GM12892 (cell line): ENCODE data around the gene FAM25A.

ENCODE experiments used
- POLR2A ChIP-seq: IDR thresholded peaks from 2 replicates; pipeline ENCODE4 v1.6.1; 2011; ENCODE audit warnings: low read depth, low read length, control low read depth
- POLR2AphosphoS5 ChIP-seq: IDR thresholded peaks from 2 replicates; pipeline ENCODE4 v1.6.1; 2011; ENCODE audit warnings: low read depth, low read length, control low read depth

DNA sequence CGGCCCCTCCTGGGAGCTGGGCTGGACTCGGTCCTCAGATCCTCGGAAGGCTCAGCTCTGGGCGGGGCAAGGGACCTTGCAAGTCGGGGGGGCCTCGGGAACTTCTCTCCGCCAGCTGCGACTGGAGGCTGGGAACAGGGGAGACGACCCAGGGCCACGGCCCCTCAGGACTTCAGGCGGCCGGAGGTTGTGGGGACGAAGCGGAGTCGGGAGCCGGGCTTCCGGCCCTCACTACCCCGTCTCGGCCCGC is 49.2 kb upstream of the FAM25A start:
- TF ChIP-seq POLR2A (peak; percentile 69; the same call in 1 of the 2 replicates), POLR2AphosphoS5 (peak; percentile 63; the same call in 1 of the 2 replicates)
